Activated T-helper 1 cell treated with anti-CD3 and anti-CD28 coated beads, Interleukin-2, amount 50 U/mL, for 16 hours (primary cell): ENCODE results near the gene MAN2A1.
A peak's percentile ranks its signal among the peaks of the same experiment; 100 is the strongest.

Experiments
- DNase-seq, 2 donors: peaks; one replicate each; pipeline ENCODE4 v3.0.0-alpha.2; 2020; ENCODE audit warnings: low read depth in 1 of 2, low spot score in 1 of 2

Gene MAN2A1

GRCh38 chr5:109678447-109678846 lies 11.3 kb upstream of the MAN2A1 start:
- no peak for DNase-seq

DNA sequence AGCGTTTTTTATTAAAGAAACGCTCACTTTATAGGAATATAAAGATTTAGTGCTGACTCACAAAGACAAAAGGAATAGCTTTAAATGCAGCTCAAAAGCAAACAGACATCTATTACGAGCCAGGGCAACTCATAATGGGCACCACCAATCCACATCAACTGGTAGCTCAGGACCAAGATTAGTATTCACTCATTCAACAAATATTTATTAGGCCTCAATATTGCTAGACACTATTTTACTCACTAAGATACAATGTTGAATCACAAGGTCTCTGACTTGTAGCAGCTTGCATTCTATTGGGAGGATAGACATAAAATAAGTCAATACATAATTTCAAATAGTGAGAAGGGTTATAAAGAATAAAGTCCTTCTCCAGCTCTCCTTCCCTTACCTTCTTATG lies 8.0 kb upstream of the MAN2A1 start:
- DNase-seq: no peak

DNA sequence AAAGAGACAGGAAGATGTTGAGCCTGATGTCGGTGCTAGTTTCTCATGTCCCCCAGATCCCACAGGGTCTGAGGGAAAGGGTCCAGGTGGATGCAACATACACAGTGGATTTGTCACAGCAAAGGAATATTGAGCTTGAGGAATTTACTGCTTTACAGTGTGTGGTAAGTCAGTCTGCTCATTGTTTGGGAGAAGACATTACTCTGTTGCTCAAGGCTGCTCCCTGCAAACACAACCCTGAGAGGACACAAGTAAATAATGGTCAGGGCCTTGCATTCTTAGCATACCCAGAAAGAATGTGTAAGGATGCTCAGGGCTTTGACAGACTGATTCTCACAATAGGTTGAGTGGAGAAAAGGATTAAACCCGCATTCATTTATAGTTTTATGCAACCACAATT lies 7.3 kb upstream of the MAN2A1 start:
- no peak for DNase-seq

GRCh38 chr5:109685916-109686315 lies 3.8 kb upstream of the MAN2A1 start:
- DNase-seq: no peak

DNA sequence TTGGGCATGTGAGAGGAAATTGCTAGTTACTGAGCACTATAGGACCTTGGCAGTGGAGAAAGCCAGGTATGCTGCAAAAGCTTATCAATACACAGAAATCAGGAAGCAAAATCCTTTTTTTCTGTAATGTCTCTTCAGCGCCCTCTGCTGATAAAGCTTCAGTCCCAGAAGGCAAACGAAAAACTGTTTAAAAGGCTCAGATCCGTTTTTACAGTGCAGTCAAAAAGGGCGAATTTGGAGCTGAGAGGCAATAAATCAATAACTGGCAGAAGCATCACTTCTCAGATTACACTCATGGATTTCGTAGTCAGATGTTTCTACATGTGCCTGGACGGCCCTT lies 1.1 kb upstream of the MAN2A1 start:
- no peak for DNase-seq

DNA sequence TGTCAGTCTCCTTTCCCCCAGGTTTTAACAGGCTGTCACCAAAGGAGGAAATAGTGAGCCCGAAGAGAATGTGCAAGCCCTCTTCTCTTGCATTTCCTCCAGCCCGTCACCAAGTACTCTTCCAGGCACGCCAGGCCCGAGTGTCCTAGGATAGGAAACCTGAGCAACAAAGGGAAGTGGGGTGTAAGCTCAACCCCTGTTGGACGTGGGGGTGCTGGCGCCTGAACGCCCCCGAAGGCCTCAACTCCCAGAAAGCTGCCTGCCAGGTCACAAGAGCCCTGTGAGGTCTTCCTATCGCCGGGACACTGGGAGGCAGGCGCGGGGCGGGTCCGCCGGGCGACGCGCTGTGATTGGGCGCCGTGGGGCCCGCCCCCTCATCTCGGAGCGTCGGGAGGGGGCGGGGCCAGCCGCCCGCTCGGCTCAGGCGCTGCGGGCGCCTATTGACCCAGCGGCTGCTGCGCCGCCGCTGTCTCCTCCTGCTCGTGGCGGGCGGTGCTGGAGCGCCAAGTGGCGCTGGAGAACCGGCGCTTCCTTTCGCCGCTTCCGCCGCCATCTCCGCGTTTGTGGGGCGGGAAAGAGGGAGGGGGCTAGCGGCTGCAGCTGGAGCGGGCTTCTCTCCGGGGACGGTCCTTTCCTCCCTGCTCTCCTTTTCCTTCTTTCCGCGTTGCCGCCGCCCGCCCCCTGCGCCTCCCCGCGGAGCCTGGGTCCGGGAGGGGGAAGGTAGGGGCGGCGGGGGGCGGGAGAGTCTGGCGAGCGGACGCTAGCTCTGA lies 572 bp upstream of the MAN2A1 start:
- peak; percentile 43 to 71 for DNase-seq

- DNase-seq: peak; percentile 13 to 24
These were observed 681 bp downstream of the MAN2A1 start for GRCh38 chr5:109690242-109690974.

GRCh38 chr5:109690975-109691574 lies 1.3 kb downstream of the MAN2A1 start:
- peak; percentile 14 to 24 for DNase-seq

DNA sequence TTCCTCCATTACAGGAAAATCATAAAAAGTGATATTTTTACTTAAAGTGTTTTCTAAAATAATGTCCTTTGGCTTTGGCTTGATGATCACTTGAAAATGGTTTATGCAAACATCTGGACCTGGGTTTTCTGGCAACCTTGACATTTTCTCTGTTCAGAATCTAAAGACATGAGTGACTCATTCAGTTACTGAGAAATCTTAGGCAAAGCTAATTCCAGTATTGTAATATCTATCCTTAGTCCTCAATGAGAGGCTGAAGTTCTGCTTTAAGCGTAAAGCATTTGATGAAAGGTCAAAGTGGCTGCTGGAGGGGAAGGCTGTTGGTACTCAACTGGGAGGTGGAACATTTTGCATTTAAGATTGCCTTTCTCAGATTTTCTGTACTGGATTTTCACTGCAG lies 2.3 kb downstream of the MAN2A1 start:
- DNase-seq: no peak

DNA sequence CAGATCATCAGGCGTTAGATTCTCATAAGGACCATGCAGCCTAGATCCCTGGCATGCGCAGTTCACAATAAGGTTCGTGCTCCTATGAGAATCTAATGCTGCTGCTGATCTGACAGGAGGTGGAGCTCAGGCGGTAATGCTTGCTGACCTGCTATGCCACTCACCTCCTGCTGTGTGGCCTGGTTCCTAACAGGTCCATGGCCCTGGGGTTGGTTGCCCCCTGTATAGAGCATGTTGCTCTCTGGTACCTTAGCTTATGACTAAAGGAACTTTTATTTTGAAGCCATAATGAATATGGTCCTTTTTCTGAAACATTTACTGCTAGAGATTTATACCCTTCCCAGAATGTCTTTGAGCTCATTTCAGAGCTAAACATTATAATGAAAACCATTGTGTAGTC lies 3.1 kb downstream of the MAN2A1 start:
- DNase-seq: no peak

- no peak for DNase-seq
These were observed 4.0 kb downstream of the MAN2A1 start for GRCh38 chr5:109693535-109694400.

GRCh38 chr5:109694451-109694891 lies 4.7 kb downstream of the MAN2A1 start:
- no peak for DNase-seq

GRCh38 chr5:109695005-109695926 lies 5.5 kb downstream of the MAN2A1 start:
- no peak for DNase-seq

GRCh38 chr5:109697339-109697738 lies 7.6 kb downstream of the MAN2A1 start:
- no peak for DNase-seq

- DNase-seq: no peak
These were observed 10.9 kb downstream of the MAN2A1 start for GRCh38 chr5:109700516-109701153.

DNA sequence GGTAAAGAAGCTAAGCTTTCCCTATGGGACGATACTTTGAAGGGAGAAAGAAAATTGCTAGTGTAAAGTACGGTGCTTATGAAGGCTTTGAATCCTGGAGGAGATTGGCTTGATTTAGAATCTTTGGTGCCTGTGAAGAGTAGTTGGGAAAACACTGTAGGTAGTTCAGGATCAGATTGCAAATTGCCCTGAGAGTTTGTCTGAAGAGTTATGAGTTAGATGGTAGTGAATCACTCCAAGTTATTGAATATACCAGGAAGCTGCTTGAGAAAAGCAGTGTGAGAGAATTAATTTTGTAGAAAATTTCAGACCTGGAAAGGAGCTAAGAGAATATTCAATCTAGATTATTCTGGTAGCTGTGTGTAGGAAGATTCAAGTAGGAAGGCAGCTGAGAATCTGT lies 11.5 kb downstream of the MAN2A1 start:
- no peak for DNase-seq

GRCh38 chr5:109701792-109702191 lies 12.1 kb downstream of the MAN2A1 start:
- DNase-seq: no peak

- no peak for DNase-seq
These were observed 13.4 kb downstream of the MAN2A1 start for GRCh38 chr5:109703166-109703565.

DNA sequence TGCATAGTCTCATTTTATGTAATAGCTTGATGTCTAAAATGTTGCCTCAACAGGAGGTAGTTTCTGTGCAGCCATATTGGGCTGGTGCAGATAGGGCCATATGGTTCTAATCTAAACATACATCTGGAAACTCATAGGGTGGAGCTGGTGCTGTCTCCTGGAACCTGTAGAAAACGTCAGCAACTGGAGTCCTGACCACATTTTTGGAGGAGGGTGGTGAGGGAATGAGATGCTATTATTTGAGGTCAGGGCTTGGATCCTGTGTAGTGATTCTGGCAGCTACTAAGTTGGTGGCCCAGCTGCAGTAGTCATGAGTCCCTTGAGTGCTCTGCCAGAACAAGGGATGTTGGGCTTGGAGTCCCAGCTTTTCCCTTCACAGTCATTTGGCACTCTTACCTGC lies 14.1 kb downstream of the MAN2A1 start:
- DNase-seq: no peak
